GM12801 (cell line): ENCODE measurements around the gene GPR85.

Experiments used
- CTCF ChIP-seq: IDR thresholded peaks from one replicate; pipeline ENCODE4 v1.5.1; 2011; ENCODE audit warnings: control low read depth; ENCODE audit not compliant: insufficient read length; ENCODE audit errors: extremely low read depth

The GPR85 gene

GRCh38 chr7:113086431-113086888 lies at the start of gene GPR85:
GPR85 (minus strand) TSS chr7:113086827; CDS start chr7:113084721, 2,106 bp downstream.
- TF ChIP-seq CTCF = no peak

- TF ChIP-seq CTCF = no peak
Observed at GRCh38 chr7:113134025-113134424, 47.4 kb upstream of the GPR85 start.

- no peak for TF ChIP-seq CTCF
Observed at GRCh38 chr7:113131367-113131766, 44.7 kb upstream of the GPR85 start.

GRCh38 chr7:113128031-113128430 lies 41.4 kb upstream of the GPR85 start:
- no peak for TF ChIP-seq CTCF

GRCh38 chr7:113125728-113126127 lies 39.1 kb upstream of the GPR85 start:
- no peak for TF ChIP-seq CTCF

- TF ChIP-seq CTCF = no peak
Observed at GRCh38 chr7:113122744-113123143, 36.1 kb upstream of the GPR85 start.

- no peak for TF ChIP-seq CTCF
Observed at GRCh38 chr7:113120647-113121046, 34.0 kb upstream of the GPR85 start.

- TF ChIP-seq CTCF = no peak
Observed at GRCh38 chr7:113119429-113119828, 32.8 kb upstream of the GPR85 start.
